MCF 10A (cell line): ENCODE measurements around the gene TRIM54. TPM values are rescaled to one million over a fixed set of nuclear protein-coding genes. Genes with fewer than 3 reads are reported as not detected.

Experiments used
- BruUV-seq: library from RNA; stranded (reverse); fragments of 400-500 nt; replicated peaks from 2 replicates; lab custom pipeline; 2021; lab: Mats Ljungman, UMichigan
- CTCF ChIA-PET: fragments of 300-600 bp; sonication (Branson Sonifier 250); formaldehyde crosslinking; extraction: SDS; loops from one replicate; lab custom pipeline; 2021; ENCODE audit warnings: antibody characterized with exemption, inconsistent platforms; lab: Yijun Ruan, JAX
- POLR2A ChIA-PET: fragments of 300-600, 350-650 bp; sonication (Branson Sonifier 250); formaldehyde crosslinking; extraction: SDS; loops from one replicate; lab custom pipeline; 2020; ENCODE audit warnings: antibody characterized with exemption, inconsistent platforms; lab: Yijun Ruan, JAX
- DNase-seq: peaks from one replicate; pipeline ENCODE4 v3.0.0-alpha.2; 2018; ENCODE audit not compliant: unreplicated experiment
- H3K27ac Mint-ChIP-seq: one replicate; pipeline ENCODE4 v1.8.0; 2022; ENCODE audit warnings: mild to moderate bottlenecking, low read depth, mixed read lengths; ENCODE audit not compliant: unreplicated experiment
- H3K27me3 Mint-ChIP-seq: one replicate; pipeline ENCODE4 v1.8.0; 2022; ENCODE audit warnings: mixed read lengths; ENCODE audit not compliant: insufficient read depth, unreplicated experiment
- H3K36me3 Mint-ChIP-seq: one replicate; pipeline ENCODE4 v1.8.0; 2022; ENCODE audit warnings: mild to moderate bottlenecking, moderate library complexity, mixed read lengths; ENCODE audit not compliant: insufficient read depth, unreplicated experiment
- H3K4me1 Mint-ChIP-seq: one replicate; pipeline ENCODE4 v1.8.0; 2022; ENCODE audit warnings: mixed read lengths; ENCODE audit not compliant: insufficient read depth, unreplicated experiment
- H3K4me3 Mint-ChIP-seq: one replicate; pipeline ENCODE4 v1.8.0; 2022; ENCODE audit warnings: mild to moderate bottlenecking, moderate library complexity, mixed read lengths; ENCODE audit not compliant: unreplicated experiment
- H3K9me3 Mint-ChIP-seq: one replicate; pipeline ENCODE4 v1.8.0; 2022; ENCODE audit warnings: mixed read lengths; ENCODE audit not compliant: unreplicated experiment
- intact Hi-C: fragments of 100-400 bp; cut with micrococcal nuclease; formaldehyde crosslinking; loops from 2 replicates; pipeline ENCODE4 v1.14.1; 2022
- total RNA-seq: library from RNA; stranded (reverse); gene quantifications from 2 replicates; pipeline ENCODE4 v1.2.3, GENCODE V29; 2022
- TF ChIP-seq, protein P1 (sequence below): fragments of 200-600 bp; IDR thresholded peaks from one replicate; pipeline ENCODE4 v1.8.0; 2022; ENCODE audit warnings: antibody characterized with exemption, mild to moderate bottlenecking; ENCODE audit not compliant: unreplicated experiment

TRIM54 gene
- total RNA-seq, 1 experiment from 2014 or later: not detected

DNA sequence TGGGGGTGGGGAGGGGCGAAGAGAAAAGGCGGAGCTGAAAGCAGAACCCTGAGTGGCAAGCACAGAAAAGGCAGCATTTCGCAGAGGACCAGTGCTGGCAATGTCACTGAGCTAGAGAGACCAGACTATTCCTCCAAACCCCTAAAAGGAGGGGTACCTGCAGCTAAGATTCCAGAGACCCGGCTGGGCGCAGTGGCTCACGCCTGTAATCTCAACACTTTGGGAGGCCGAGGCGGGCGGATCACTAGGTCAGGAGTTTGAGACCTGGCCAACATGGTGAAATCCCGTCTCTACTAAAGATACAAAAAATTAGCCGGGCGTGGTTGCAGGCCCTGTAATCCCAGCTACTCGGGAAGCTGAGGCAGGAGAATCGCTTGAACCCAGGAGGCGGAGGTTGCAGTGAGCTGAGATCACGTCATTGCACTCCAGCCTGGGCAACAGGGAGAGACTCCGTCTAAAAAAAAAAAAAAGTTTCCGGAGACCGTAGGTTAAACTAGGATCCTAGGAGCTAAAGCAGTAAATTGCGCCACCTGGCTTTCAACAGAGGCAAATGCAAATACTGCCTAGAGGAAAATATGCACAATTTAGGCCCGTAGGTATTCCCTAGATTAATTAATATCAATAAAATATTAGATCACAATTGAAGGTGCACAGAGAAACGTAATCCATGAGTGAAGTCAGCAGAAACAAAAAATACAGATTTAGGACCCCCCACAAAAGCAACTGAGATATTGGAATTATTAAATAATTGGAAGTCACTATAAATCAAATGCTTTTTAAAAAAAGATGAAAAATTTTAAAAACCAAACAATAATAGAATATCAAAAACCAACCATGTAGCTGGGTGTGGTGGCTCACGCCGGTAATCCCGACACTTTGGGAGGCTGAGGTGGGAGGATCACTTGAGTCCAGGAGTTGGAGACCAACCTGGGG lies 21.1 kb downstream of the TRIM54 start:
- peak; percentile 77 for DNase-seq
- CTCF ChIA-PET: interaction anchor here (0.6 to 5.0 kb wide), 44 partner anchors 9 to 697 kb away, joined by 3 to 52 read pairs (median 4); partner anchors contain the start of genes KHK, MPV17 and TRIM54
- H3K27ac Mint-ChIP-seq: no peak overlapping the region
- TF ChIP-seq, protein P1, sequence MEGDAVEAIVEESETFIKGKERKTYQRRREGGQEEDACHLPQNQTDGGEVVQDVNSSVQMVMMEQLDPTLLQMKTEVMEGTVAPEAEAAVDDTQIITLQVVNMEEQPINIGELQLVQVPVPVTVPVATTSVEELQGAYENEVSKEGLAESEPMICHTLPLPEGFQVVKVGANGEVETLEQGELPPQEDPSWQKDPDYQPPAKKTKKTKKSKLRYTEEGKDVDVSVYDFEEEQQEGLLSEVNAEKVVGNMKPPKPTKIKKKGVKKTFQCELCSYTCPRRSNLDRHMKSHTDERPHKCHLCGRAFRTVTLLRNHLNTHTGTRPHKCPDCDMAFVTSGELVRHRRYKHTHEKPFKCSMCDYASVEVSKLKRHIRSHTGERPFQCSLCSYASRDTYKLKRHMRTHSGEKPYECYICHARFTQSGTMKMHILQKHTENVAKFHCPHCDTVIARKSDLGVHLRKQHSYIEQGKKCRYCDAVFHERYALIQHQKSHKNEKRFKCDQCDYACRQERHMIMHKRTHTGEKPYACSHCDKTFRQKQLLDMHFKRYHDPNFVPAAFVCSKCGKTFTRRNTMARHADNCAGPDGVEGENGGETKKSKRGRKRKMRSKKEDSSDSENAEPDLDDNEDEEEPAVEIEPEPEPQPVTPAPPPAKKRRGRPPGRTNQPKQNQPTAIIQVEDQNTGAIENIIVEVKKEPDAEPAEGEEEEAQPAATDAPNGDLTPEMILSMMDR: peak; percentile 76
- intact Hi-C loops: loop anchor here (1.0 kb wide), 2 partner anchors 23 to 205 kb away; no protein-coding TSS in a partner anchor
- peak overlapping the region; percentile 31 for H3K4me3 Mint-ChIP-seq
- POLR2A ChIA-PET: interaction anchor here (0.7 to 3.6 kb wide), 14 partner anchors 10 to 252 kb away, joined by 3 to 19 read pairs (median 4); partner anchors contain the start of genes AGBL5, ATRAID, MPV17 and SLC5A6
- no peaks in the 10 kb centered on the region for H3K9me3 Mint-ChIP-seq
- no peaks in the 10 kb centered on the region for H3K27me3 Mint-ChIP-seq
- H3K4me1 Mint-ChIP-seq: no peaks in the 10 kb centered on the region
- BruUV-seq: no TSS peak
- H3K36me3 Mint-ChIP-seq: no peaks in the 10 kb centered on the region

DNA sequence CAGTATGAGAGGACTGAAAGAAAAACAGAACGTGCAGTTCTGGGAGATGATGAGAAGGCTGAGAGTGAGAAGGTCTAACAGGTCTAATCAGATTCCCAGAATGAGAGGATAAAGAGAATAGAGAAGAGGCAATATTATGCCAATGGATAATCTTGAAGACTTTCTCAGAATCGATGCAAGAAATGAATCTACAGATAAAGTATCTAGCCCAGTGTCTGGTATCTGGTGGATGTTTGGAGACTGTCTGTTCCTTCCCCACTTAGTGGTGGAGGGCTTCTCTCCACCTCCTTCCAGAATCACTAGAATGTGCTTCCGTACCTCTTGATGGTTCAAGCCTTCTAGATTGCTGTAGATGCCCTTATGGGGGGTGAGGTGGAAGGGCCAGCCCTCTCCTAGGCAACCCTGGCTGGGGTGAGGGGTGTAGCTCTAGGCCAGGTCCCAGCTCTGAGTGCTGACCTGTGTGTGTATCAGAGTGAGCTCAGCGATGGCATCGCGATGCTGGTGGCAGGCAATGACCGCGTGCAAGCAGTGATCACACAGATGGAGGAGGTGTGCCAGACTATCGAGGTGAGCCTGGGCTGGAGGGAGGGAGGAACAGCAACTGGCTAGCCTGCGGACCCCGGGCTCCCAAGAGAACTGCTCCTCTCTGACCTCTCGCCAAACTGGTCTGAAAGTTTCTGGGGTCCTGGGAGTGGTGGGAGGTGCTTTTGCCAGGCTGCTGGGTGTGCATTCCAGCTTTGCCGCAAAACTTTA lies 22.4 kb downstream of the TRIM54 start:
- H3K27me3 Mint-ChIP-seq: no peaks in the 10 kb centered on the region
- no peak overlapping the region for H3K4me3 Mint-ChIP-seq
- H3K36me3 Mint-ChIP-seq: peaks cover 10% of the 10 kb centered on the region
- intact Hi-C loops: no loop called here
- ChIA-PET POLR2A (interaction anchor here (1.0 to 3.6 kb wide), 2 partner anchors 11 to 18 kb away, joined by 4 to 13 read pairs; partner anchors contain the start of gene MPV17), CTCF (interaction anchor here (0.6 to 5.0 kb wide), 14 partner anchors 13 to 343 kb away, joined by 3 to 52 read pairs (median 11); partner anchors contain the start of genes KHK, MPV17 and TRIM54)
- TF ChIP-seq, protein P1: no peak
- no peaks in the 10 kb centered on the region for H3K4me1 Mint-ChIP-seq
- DNase-seq: no peak
- H3K9me3 Mint-ChIP-seq: no peaks in the 10 kb centered on the region
- BruUV-seq: no TSS peak
- no peak overlapping the region for H3K27ac Mint-ChIP-seq

DNA sequence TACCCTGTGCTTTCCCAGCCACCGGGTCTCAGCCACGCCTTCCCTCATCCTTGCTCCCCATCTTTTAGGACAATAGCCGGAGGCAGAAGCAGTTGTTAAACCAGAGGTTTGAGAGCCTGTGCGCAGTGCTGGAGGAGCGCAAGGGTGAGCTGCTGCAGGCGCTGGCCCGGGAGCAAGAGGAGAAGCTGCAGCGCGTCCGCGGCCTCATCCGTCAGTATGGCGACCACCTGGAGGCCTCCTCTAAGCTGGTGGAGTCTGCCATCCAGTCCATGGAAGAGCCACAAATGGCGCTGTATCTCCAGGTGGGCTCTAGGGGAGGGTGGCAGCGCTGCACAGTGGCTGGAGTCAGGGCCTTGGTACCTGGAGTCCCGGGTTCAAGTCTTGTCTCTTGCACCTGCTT lies 23.3 kb downstream of the TRIM54 start:
- CTCF ChIA-PET: interaction anchor here (0.6 to 5.0 kb wide), 6 partner anchors 10 to 206 kb away, joined by 3 to 52 read pairs (median 5); no protein-coding TSS in a partner anchor

More for the DNA sequence above, 23.3 kb downstream of the TRIM54 start:
- H3K36me3 Mint-ChIP-seq: peaks cover 14% of the 10 kb centered on the region
- H3K27me3 Mint-ChIP-seq: no peaks in the 10 kb centered on the region
- no peaks in the 10 kb centered on the region for H3K9me3 Mint-ChIP-seq
- no peak overlapping the region for H3K4me3 Mint-ChIP-seq
- no peak overlapping the region for H3K27ac Mint-ChIP-seq
- TF ChIP-seq, protein P1: no peak
- POLR2A ChIA-PET: interaction anchor here (3.6 kb wide), 1 partner anchor 17 kb away, joined by 13 read pairs; the partner anchor contains the start of gene MPV17
- intact Hi-C loops: no loop called here
- DNase-seq: no peak
- H3K4me1 Mint-ChIP-seq: no peaks in the 10 kb centered on the region
- BruUV-seq: no TSS peak
